IPS DF 4.7 (cell line): ENCODE data around the gene IL19.

Experiments used
- DNase-seq: peaks from one replicate; pipeline ENCODE4 v3.0.0-alpha.2; 2013; ENCODE audit warnings: low spot score; ENCODE audit errors: extremely low read depth

The IL19 gene

GRCh38 chr1:206798384-206798996 is 27.9 kb downstream of the IL19 start:
- no peak for DNase-seq

GRCh38 chr1:206799311-206799710 is 28.7 kb downstream of the IL19 start:
- no peak for DNase-seq

GRCh38 chr1:206800411-206800810 is 29.8 kb downstream of the IL19 start:
- DNase-seq = no peak

- DNase-seq = no peak
Observed at GRCh38 chr1:206800891-206801290, 30.3 kb downstream of the IL19 start.

- DNase-seq = no peak
Observed at GRCh38 chr1:206801467-206801866, 30.9 kb downstream of the IL19 start.

- DNase-seq = no peak
Observed at GRCh38 chr1:206802401-206802800, 31.8 kb downstream of the IL19 start.

GRCh38 chr1:206803221-206803730 is 32.7 kb downstream of the IL19 start:
- DNase-seq = no peak

- no peak for DNase-seq
Observed at GRCh38 chr1:206804156-206804737, 33.7 kb downstream of the IL19 start.

GRCh38 chr1:206805357-206805756 is 34.8 kb downstream of the IL19 start:
- DNase-seq = no peak

- DNase-seq = no peak
Observed at GRCh38 chr1:206808615-206809014, 38.0 kb downstream of the IL19 start.

- no peak for DNase-seq
Observed at GRCh38 chr1:206809504-206810084, 39.0 kb downstream of the IL19 start.

- no peak for DNase-seq
Observed at GRCh38 chr1:206812471-206812870, 41.9 kb downstream of the IL19 start.

- DNase-seq = no peak
Observed at GRCh38 chr1:206814716-206815341, 44.3 kb downstream of the IL19 start.

GRCh38 chr1:206816390-206817287 is 46.1 kb downstream of the IL19 start:
- DNase-seq = no peak

GRCh38 chr1:206821493-206821892 is 50.9 kb downstream of the IL19 start:
- DNase-seq = no peak

- DNase-seq = no peak
Observed at GRCh38 chr1:206823727-206824126, 53.2 kb downstream of the IL19 start.

GRCh38 chr1:206824331-206824730 is 53.8 kb downstream of the IL19 start:
- DNase-seq = no peak

- DNase-seq = no peak
Observed at GRCh38 chr1:206826394-206826793, 55.8 kb downstream of the IL19 start.

GRCh38 chr1:206828061-206828460 is 57.5 kb downstream of the IL19 start:
- no peak for DNase-seq

GRCh38 chr1:206828765-206829164 is 58.2 kb downstream of the IL19 start:
- no peak for DNase-seq

- no peak for DNase-seq
Observed at GRCh38 chr1:206829282-206829681, 58.7 kb downstream of the IL19 start.
